ENCODE measurements around the gene ATP8B4. TPM values are rescaled to one million over a fixed set of nuclear protein-coding genes. Genes with fewer than 3 reads are reported as not detected.

Gene ATP8B4
- total RNA-seq, result 10 to 100 TPM in 1 of 6 experiments, 1 to 10 TPM in 5; 4.5 to 10.1 (median 6.7) TPM
- long read RNA-seq, result 0 reads

DNA sequence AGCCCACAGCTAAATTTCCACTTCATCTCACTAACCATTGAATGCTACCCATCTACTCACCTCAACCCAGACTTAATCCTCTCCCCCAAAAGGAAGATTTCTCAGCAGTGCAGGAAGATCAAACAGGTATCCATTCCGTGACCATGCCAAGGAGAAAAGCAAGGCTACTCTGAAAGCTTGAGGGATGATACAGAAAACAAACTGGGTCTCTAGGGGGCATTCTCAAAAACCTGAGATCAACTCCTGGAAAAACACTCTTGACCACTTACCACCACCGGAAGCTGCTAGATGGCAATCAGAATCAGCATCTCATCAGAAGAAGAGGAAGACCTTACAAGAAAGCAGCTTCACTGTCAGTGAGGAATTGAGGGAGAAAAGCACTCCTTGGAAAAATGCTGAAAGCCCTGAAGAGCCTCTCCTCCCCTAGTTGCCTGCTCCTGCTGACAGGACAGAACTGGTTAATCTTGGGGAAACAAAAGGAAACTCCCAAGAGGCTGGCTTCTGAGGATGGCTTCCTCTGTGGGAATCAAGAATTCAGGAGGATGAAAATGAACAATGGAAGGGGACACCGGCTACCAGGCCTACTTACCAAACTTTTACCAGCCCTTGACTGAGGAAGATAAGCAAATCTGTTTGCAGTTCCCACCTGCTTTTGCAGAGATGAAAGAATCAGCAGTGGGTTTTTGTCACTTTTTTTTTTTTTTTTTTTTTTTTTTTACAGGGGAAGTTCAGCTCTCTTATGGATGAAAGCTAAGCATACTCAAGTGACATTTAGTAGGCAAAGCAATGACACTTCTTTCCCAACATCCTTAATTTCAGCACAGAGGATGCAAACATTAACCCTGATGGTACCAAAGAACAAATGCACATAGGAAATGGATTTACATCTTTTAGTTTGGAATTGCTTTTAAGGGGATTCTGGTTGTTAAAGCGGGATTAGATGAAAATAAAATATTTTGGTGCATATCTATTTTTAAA lies at the start of gene ATP8B4:
TSS of gene ATP8B4 (minus strand) at position 171 of the 978 bp plus-strand sequence. CDS start 12,267 bp downstream, outside the sequence.
- no peak within 1 kb of the TSS for H3K27ac ChIP-seq
- H3K9me3 ChIP-seq, result peaks cover 0 to 3% (median 0%) of the 10 kb centered on the region in 4 donors
- no peaks in the 10 kb centered on the region for H3K27me3 ChIP-seq
- WGBS (ENCODE audit: insufficient coverage, low coverage, low lambda C conversion rate, missing lambda C conversion rate), result 47% methylated on average over 4 of the region's 4 CpGs
- H3K36me3 ChIP-seq, result no peaks in the 10 kb centered on the region
- ATAC-seq, result no peak
- H3K4me1 ChIP-seq, result no peaks in the 10 kb centered on the region
- no peak within 1 kb of the TSS for H3K4me3 ChIP-seq
- TF ChIP-seq POLR2A (IDR thresholded peaks at IDR 0.05), result no peak
- TF ChIP-seq, protein P1, sequence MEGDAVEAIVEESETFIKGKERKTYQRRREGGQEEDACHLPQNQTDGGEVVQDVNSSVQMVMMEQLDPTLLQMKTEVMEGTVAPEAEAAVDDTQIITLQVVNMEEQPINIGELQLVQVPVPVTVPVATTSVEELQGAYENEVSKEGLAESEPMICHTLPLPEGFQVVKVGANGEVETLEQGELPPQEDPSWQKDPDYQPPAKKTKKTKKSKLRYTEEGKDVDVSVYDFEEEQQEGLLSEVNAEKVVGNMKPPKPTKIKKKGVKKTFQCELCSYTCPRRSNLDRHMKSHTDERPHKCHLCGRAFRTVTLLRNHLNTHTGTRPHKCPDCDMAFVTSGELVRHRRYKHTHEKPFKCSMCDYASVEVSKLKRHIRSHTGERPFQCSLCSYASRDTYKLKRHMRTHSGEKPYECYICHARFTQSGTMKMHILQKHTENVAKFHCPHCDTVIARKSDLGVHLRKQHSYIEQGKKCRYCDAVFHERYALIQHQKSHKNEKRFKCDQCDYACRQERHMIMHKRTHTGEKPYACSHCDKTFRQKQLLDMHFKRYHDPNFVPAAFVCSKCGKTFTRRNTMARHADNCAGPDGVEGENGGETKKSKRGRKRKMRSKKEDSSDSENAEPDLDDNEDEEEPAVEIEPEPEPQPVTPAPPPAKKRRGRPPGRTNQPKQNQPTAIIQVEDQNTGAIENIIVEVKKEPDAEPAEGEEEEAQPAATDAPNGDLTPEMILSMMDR (IDR thresholded peaks at IDR 0.05), result no peak
- intact Hi-C loops (cut with DNase I), result no loop called here
- DNase-seq, result no peak

DNA sequence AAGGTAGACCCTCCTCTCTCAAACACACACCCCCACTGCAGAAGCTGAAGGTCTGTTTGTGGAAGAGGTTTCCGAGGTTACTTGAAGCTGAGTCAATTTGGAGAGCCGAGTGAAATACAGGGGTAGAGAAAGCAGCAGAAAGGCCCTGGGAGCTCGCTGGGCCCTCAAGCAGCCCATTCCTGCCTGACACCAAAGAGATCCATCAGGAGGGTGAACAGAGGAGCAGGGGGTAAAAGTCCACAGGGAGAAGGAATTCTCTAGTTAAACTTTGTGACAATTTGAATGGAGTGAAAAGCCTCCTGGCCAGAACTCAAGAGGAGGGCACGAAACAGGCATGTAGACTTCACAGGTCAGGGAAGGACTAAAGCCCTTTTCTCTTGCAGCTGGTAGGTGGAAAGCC lies 49.3 kb upstream of the ATP8B4 start:
- H3K36me3 ChIP-seq, result no peaks in the 10 kb centered on the region
- no peaks in the 10 kb centered on the region for H3K27me3 ChIP-seq
- 30% methylated on average over 3 of the region's 4 CpGs for WGBS (ENCODE audit: insufficient coverage, low coverage, low lambda C conversion rate, missing lambda C conversion rate)
- H3K4me3 ChIP-seq, result no peak overlapping the region
- H3K27ac ChIP-seq, result peak overlapping the region in 1 of 3 donors; percentile 63
- no peaks in the 10 kb centered on the region for H3K9me3 ChIP-seq
- TF ChIP-seq, protein P1 (IDR thresholded peaks at IDR 0.05), result no peak
- TF ChIP-seq POLR2A (IDR thresholded peaks at IDR 0.05), result no peak
- ATAC-seq (peak in 2 of 4 donors; percentile 12 to 29), DNase-seq (no peak)
- intact Hi-C loops (cut with DNase I), result no loop called here
- H3K4me1 ChIP-seq, result peaks cover 0 to 54% (median 23%) of the 10 kb centered on the region in 4 donors

DNA sequence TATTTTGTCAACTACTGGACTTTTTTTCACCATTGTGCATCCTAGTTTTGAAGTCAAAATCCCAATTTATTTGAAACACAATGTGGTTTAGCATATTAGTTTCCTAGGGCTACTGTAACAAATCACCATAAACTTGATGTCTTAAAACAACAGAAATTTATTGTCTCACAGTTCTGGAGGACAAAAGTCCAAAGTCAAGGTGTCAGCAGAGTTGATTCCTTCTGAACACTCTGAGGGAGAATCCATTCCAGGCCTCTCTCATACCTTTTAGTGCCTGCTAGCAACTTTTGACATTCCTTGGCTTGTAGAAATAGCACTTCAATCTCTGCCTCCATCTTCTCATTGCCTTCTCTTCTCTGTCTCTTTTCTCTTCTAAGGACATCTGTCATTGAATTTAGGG lies 48.1 kb upstream of the ATP8B4 start:
- DNase-seq (no peak), ATAC-seq (peak in 1 of 4 donors; percentile 4)
- Histone ChIP-seq H3K4me3 (no peak overlapping the region), H3K9me3 (no peaks in the 10 kb centered on the region), H3K27me3 (no peaks in the 10 kb centered on the region), H3K36me3 (no peaks in the 10 kb centered on the region), H3K27ac (peak overlapping the region in 1 of 3 donors; percentile 63), H3K4me1 (peaks cover 0 to 59% (median 25%) of the 10 kb centered on the region in 4 donors)
- intact Hi-C loops (cut with DNase I), result no loop called here
- TF ChIP-seq, protein P1 (IDR thresholded peaks at IDR 0.05), result no peak
- no peak for TF ChIP-seq POLR2A (IDR thresholded peaks at IDR 0.05)

- intact Hi-C loops (cut with DNase I), result no loop called here
- H3K9me3 ChIP-seq, result no peaks in the 10 kb centered on the region
- WGBS (ENCODE audit: insufficient coverage, low coverage, low lambda C conversion rate, missing lambda C conversion rate), result 44% methylated on average over 1 of the region's 1 CpG
- H3K27me3 ChIP-seq, result no peaks in the 10 kb centered on the region
- peak in 1 of 4 donors; percentile 6 for ATAC-seq
- H3K4me3 ChIP-seq, result no peak overlapping the region
- TF ChIP-seq, protein P1 (IDR thresholded peaks at IDR 0.05), result no peak
- TF ChIP-seq POLR2A (IDR thresholded peaks at IDR 0.05), result no peak
- peaks cover 0 to 59% (median 25%) of the 10 kb centered on the region in 4 donors for H3K4me1 ChIP-seq
- H3K27ac ChIP-seq, result peak overlapping the region in 1 of 3 donors; percentile 63
- H3K36me3 ChIP-seq, result no peaks in the 10 kb centered on the region
- no peak for DNase-seq
Measured at GRCh38 chr15:50166216-50166615, 47.2 kb upstream of the ATP8B4 start.

All from right lobe of liver (tissue), 6 donors.